Panc1 (cell line): ENCODE data around the gene PLCB1.

Experiments used
- POLR2AphosphoS5 ChIP-seq: IDR thresholded peaks from 2 replicates; pipeline ENCODE4 v1.6.1; 2012; ENCODE audit warnings: mild to moderate bottlenecking, low read depth, low read length, moderate library complexity
- TF ChIP-seq, protein P1 (sequence below): fragments of 450-650 bp; IDR thresholded peaks from 2 replicates; pipeline ENCODE4 v1.5.1; 2017; ENCODE audit warnings: mild to moderate bottlenecking

- TF ChIP-seq, protein P1, sequence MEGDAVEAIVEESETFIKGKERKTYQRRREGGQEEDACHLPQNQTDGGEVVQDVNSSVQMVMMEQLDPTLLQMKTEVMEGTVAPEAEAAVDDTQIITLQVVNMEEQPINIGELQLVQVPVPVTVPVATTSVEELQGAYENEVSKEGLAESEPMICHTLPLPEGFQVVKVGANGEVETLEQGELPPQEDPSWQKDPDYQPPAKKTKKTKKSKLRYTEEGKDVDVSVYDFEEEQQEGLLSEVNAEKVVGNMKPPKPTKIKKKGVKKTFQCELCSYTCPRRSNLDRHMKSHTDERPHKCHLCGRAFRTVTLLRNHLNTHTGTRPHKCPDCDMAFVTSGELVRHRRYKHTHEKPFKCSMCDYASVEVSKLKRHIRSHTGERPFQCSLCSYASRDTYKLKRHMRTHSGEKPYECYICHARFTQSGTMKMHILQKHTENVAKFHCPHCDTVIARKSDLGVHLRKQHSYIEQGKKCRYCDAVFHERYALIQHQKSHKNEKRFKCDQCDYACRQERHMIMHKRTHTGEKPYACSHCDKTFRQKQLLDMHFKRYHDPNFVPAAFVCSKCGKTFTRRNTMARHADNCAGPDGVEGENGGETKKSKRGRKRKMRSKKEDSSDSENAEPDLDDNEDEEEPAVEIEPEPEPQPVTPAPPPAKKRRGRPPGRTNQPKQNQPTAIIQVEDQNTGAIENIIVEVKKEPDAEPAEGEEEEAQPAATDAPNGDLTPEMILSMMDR, result no peak
- no peak for TF ChIP-seq POLR2AphosphoS5
Measured at GRCh38 chr20:8296536-8296935, 164.5 kb downstream of the PLCB1 start.
